ENCODE results near the gene CALR3.
"Not testable (repeated sequence)": the region's sequence is repeated elsewhere in the genome, so short reads cannot be mapped to it uniquely, and the experiment has no call there.

Gene CALR3

GRCh38 chr19:16504271-16504670 lies 8.3 kb upstream of the CALR3 start:
- Mint-ChIP-seq H3K9me3 (no peaks in the 10 kb centered on the region), H3K4me1 (no peaks in the 10 kb centered on the region), H3K27me3 (ENCODE audit: low read depth, poor library complexity) (no peaks in the 10 kb centered on the region), H3K36me3 (ENCODE audit: low read depth) (peaks cover 23% of the 10 kb centered on the region), H3K27ac (peak overlapping the region; percentile 54), H3K4me3 (no peak overlapping the region)
- no peak for TF ChIP-seq CTCF (IDR thresholded peaks at IDR 0.05)
- no peak for DNase-seq

DNA sequence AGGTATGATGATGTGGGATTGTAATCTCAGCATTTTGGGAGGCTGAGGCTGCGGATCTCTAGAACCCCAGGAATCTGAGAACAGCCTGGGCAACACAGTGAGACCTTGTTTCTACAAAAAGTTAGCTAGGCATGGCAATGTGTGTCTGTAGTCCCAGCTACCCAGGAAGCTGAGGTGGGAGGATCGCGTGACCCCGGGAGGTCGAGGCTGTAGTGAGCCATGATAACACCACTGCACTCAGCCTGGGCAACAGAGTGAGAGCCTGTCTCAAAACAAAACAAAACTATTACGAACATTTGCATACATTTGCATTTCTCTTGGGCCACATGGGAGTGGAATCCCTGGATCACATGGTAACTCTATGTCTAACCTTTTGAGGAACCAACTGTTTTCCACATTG lies 1.9 kb upstream of the CALR3 start:
- H3K9me3 Mint-ChIP-seq: no peaks in the 10 kb centered on the region
- H3K4me1 Mint-ChIP-seq: peaks cover 26% of the 10 kb centered on the region
- no peak for DNase-seq
- H3K36me3 Mint-ChIP-seq (ENCODE audit: low read depth): peaks cover 9% of the 10 kb centered on the region
- H3K4me3 Mint-ChIP-seq: peak overlapping the region; percentile 94
- no peaks in the 10 kb centered on the region for H3K27me3 Mint-ChIP-seq (ENCODE audit: low read depth, poor library complexity)
- TF ChIP-seq CTCF (IDR thresholded peaks at IDR 0.05): no peak
- no peak overlapping the region for H3K27ac Mint-ChIP-seq

DNA sequence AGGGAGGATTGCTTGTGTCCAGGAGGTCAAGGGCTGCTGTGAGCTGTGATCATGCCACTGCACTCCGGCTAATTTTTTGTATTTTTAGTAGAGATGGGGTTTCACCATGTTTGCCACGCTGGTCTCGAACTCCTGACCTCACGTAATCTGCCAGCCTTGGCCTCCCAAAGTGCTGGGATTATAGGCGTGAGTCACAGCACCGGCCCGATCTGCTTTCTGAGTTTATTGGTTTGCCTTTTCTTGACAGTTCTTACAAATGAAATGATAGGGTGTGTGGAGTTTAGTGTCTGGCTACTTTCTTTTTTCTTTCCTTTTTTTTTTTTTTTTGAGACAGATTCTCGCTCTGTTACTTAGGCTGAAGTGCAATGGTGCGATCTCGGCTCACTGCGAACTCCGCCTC lies 1.1 kb upstream of the CALR3 start:
- no peak for TF ChIP-seq CTCF (IDR thresholded peaks at IDR 0.05)
- Mint-ChIP-seq H3K27me3 (ENCODE audit: low read depth, poor library complexity) (no peaks in the 10 kb centered on the region), H3K36me3 (ENCODE audit: low read depth) (peaks cover 9% of the 10 kb centered on the region), H3K9me3 (no peaks in the 10 kb centered on the region), H3K4me1 (peaks cover 26% of the 10 kb centered on the region), H3K27ac (no peak overlapping the region), H3K4me3 (peak overlapping the region; percentile 94)
- DNase-seq: no peak

DNA sequence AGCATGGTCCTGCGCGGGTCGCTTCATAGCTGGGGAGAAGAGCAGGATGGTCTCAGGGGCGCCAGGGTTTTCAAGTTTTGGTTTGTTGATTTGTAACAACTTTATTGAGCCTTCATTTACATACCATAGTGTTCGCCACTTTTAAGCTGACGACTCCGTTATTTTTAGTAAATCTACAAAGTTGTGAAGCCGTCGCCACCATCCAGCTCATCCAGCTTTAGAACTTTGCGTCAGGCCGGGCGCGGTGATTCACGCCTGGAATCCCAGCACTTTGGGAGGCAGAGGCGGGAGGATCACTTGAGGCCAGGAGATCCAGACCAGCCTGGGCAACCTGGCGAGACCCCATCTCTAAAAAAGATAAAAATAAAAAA lies 631 bp upstream of the CALR3 start:
- peaks cover 9% of the 10 kb centered on the region for H3K36me3 Mint-ChIP-seq (ENCODE audit: low read depth)
- no peaks in the 10 kb centered on the region for H3K9me3 Mint-ChIP-seq
- DNase-seq: no peak
- no peaks in the 10 kb centered on the region for H3K27me3 Mint-ChIP-seq (ENCODE audit: low read depth, poor library complexity)
- no peak for TF ChIP-seq CTCF (IDR thresholded peaks at IDR 0.05)
- H3K27ac Mint-ChIP-seq: peak overlapping the region; percentile 25
- peak overlapping the region; percentile 94 for H3K4me3 Mint-ChIP-seq
- peaks cover 26% of the 10 kb centered on the region for H3K4me1 Mint-ChIP-seq

DNA sequence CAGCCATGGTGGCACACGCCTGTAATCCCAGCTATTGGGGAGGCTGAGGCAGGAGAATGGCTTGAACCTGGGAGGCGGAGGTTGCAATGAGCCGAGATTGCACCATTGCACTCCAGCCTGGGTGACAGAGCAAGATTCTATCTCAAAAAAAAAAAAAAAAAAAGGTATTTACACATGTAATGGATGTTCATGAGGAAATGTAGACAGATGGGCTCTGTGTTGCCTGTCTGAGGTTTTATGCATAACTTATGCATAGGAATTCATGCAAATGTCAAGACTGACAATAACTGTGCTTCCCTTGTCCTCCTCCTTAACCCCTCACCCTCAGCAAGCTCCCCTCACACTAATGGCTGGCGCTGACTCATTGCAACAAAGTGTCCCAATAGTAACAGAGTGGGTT lies 9.5 kb downstream of the CALR3 start:
- H3K4me1 Mint-ChIP-seq; DNase-seq; H3K4me3 Mint-ChIP-seq; H3K27ac Mint-ChIP-seq; H3K9me3 Mint-ChIP-seq; H3K36me3 Mint-ChIP-seq (ENCODE audit: low read depth): not testable (repeated sequence)
- H3K27me3 Mint-ChIP-seq (ENCODE audit: low read depth, poor library complexity): peaks cover 15% of the 10 kb centered on the region

DNA sequence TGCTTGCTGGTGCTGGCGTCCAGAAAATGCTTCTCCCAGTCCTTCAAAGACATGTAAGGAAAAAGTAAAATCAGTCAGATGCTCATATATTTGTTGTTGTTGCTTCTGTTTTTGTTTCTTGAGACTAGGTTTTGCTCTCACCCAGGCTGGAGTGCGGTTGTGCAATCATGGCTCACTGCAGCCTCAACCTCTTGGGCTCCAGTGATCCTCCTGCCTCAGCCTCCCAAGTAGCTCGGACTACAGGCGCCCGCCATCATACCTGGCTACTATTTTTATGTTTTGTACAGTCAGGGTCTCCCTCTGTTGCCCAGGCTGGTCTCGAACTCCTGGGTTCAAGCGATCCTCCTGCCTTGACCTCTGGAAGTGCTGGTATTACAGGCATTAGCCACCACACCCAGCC lies 13.2 kb downstream of the CALR3 start:
- TF ChIP-seq CTCF (IDR thresholded peaks at IDR 0.05): no peak
- Mint-ChIP-seq H3K27me3 (ENCODE audit: low read depth, poor library complexity) (peaks cover 22% of the 10 kb centered on the region), H3K36me3 (ENCODE audit: low read depth) (no peaks in the 10 kb centered on the region), H3K4me3 (no peak overlapping the region), H3K9me3 (no peaks in the 10 kb centered on the region), H3K27ac (no peak overlapping the region), H3K4me1 (no peaks in the 10 kb centered on the region)
- DNase-seq: no peak

All from nephron progenitor cell (in vitro differentiated cells).